Measurements from ENCODE around the gene CTF1.
"Not testable (repeated sequence)": the region's sequence is repeated elsewhere in the genome, so short reads cannot be mapped to it uniquely, and the experiment has no call there.

CTF1 gene

DNA sequence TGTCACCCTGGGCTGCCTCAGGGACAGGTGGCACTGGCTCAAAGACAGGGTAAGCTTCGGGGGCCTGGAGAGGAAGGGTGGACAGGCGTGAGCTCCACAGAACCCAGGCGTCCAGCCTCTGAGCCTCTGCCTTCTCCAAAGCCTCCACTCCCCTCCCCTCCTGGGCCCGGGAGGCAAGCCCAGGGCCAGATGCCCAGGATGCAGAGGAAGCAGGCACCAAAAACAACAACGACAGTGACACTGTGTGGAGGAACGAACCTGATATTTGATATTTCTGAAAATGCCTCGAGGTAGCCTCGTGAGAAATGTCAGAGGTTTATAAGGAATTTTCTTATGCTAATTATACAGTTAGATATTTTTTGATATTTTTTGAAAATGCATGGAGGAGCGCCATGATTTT, 8.5 kb upstream of the CTF1 start:
- H3K4me1 ChIP-seq (ENCODE audit: control insufficient read depth in 1 of 2, insufficient read depth in 2 of 2, low read length in 2 of 2), result peaks cover 6 to 7% of the 10 kb centered on the region in 2 donors
- H3K27ac ChIP-seq (ENCODE audit: low read depth, low read length), result no peak overlapping the region
- peaks cover 16 to 41% of the 10 kb centered on the region in 2 donors for H3K36me3 ChIP-seq (ENCODE audit: control insufficient read depth in 1 of 2, insufficient read depth in 2 of 2, low read length in 2 of 2)
- H3K27me3 ChIP-seq (ENCODE audit: control insufficient read depth in 1 of 2, insufficient read depth in 2 of 2, low read length in 2 of 2), result no peaks in the 10 kb centered on the region
- no peak overlapping the region for H3K4me3 ChIP-seq (ENCODE audit: low read depth in 1 of 2, low read length in 2 of 2)
- no peaks in the 10 kb centered on the region for H3K9me3 ChIP-seq (ENCODE audit: control insufficient read depth in 1 of 2, low read length in 2 of 2)
- H3K9ac ChIP-seq (ENCODE audit: low read depth in 1 of 2, low read length in 2 of 2), result no peak overlapping the region

DNA sequence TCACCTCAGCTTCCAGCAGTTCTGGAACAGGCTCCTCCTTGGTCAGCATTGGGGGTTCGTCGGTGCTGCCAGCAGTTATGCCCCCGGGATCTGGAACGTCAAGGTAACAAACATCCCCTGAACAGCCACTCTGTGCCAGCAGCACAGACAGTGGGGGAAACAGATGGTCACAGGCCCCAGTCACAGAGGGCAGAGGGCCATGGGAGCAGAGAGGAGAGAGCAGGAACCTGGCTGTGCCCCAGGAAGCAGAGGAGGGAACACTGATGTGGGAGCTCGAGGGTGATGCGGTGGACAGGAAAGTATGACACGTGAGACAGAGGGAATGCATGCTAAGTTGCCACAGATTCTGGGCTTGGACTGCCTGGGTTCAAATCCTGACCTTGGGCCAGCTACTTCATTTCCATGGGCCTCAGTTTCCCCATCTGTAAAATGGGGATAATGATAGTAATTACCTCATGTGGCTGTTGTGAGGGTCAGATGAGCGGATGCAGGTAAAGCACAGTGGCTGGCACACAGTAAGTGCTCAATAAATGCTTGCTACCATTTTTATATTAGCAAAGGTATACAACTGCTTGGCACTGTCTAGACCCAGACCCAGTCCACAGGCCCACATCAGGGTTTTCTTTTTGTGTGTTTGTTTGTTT, 7.4 kb upstream of the CTF1 start:
- H3K9ac ChIP-seq (ENCODE audit: low read depth in 1 of 2, low read length in 2 of 2), result no peak overlapping the region
- H3K27ac ChIP-seq (ENCODE audit: low read depth, low read length), result no peak overlapping the region
- H3K4me1 ChIP-seq (ENCODE audit: control insufficient read depth in 1 of 2, insufficient read depth in 2 of 2, low read length in 2 of 2), result peaks cover 8 to 11% of the 10 kb centered on the region in 2 donors
- H3K27me3 ChIP-seq (ENCODE audit: control insufficient read depth in 1 of 2, insufficient read depth in 2 of 2, low read length in 2 of 2), result no peaks in the 10 kb centered on the region
- H3K36me3 ChIP-seq (ENCODE audit: control insufficient read depth in 1 of 2, insufficient read depth in 2 of 2, low read length in 2 of 2), result peaks cover 16 to 41% of the 10 kb centered on the region in 2 donors
- H3K4me3 ChIP-seq (ENCODE audit: low read depth in 1 of 2, low read length in 2 of 2), result no peak overlapping the region
- no peaks in the 10 kb centered on the region for H3K9me3 ChIP-seq (ENCODE audit: control insufficient read depth in 1 of 2, low read length in 2 of 2)

GRCh38 chr16:30889721-30890120, 6.7 kb upstream of the CTF1 start:
- Histone ChIP-seq H3K27ac (ENCODE audit: low read depth, low read length) (no peak overlapping the region), H3K36me3 (ENCODE audit: control insufficient read depth in 1 of 2, insufficient read depth in 2 of 2, low read length in 2 of 2) (peaks cover 16 to 40% of the 10 kb centered on the region in 2 donors), H3K4me3 (ENCODE audit: low read depth in 1 of 2, low read length in 2 of 2) (no peak overlapping the region), H3K27me3 (ENCODE audit: control insufficient read depth in 1 of 2, insufficient read depth in 2 of 2, low read length in 2 of 2) (no peaks in the 10 kb centered on the region), H3K9ac (ENCODE audit: low read depth in 1 of 2, low read length in 2 of 2) (no peak overlapping the region), H3K4me1 (ENCODE audit: control insufficient read depth in 1 of 2, insufficient read depth in 2 of 2, low read length in 2 of 2) (peaks cover 14 to 17% of the 10 kb centered on the region in 2 donors), H3K9me3 (ENCODE audit: control insufficient read depth in 1 of 2, low read length in 2 of 2) (no peaks in the 10 kb centered on the region)

- peaks cover 15 to 27% of the 10 kb centered on the region in 2 donors for H3K36me3 ChIP-seq (ENCODE audit: control insufficient read depth in 1 of 2, insufficient read depth in 2 of 2, low read length in 2 of 2)
Measured at GRCh38 chr16:30891043-30891823, 5.2 kb upstream of the CTF1 start.

GRCh38 chr16:30892670-30893416, 3.6 kb upstream of the CTF1 start:
- Histone ChIP-seq H3K4me1 (ENCODE audit: control insufficient read depth in 1 of 2, insufficient read depth in 2 of 2, low read length in 2 of 2) (peaks cover 27 to 44% of the 10 kb centered on the region in 2 donors), H3K36me3 (ENCODE audit: control insufficient read depth in 1 of 2, insufficient read depth in 2 of 2, low read length in 2 of 2) (peaks cover 10 to 15% of the 10 kb centered on the region in 2 donors), H3K27me3 (ENCODE audit: control insufficient read depth in 1 of 2, insufficient read depth in 2 of 2, low read length in 2 of 2) (no peaks in the 10 kb centered on the region), H3K9ac (ENCODE audit: low read depth in 1 of 2, low read length in 2 of 2) (peak overlapping the region; percentile 96), H3K9me3 (ENCODE audit: control insufficient read depth in 1 of 2, low read length in 2 of 2) (no peaks in the 10 kb centered on the region), H3K27ac (ENCODE audit: low read depth, low read length) (peak overlapping the region; percentile 88), H3K4me3 (ENCODE audit: low read depth in 1 of 2, low read length in 2 of 2) (peak overlapping the region; percentile 91 to 94)

More at GRCh38 chr16:30891043-30891823, 5.2 kb upstream of the CTF1 start:
- not testable (repeated sequence) for H3K9me3 ChIP-seq (ENCODE audit: control insufficient read depth in 1 of 2, low read length in 2 of 2); H3K4me3 ChIP-seq (ENCODE audit: low read depth in 1 of 2, low read length in 2 of 2); H3K27ac ChIP-seq (ENCODE audit: low read depth, low read length); H3K9ac ChIP-seq (ENCODE audit: low read depth in 1 of 2, low read length in 2 of 2); H3K27me3 ChIP-seq (ENCODE audit: control insufficient read depth in 1 of 2, insufficient read depth in 2 of 2, low read length in 2 of 2)
- H3K4me1 ChIP-seq (ENCODE audit: control insufficient read depth in 1 of 2, insufficient read depth in 2 of 2, low read length in 2 of 2), result peaks cover 19 to 32% of the 10 kb centered on the region in 2 donors

- Histone ChIP-seq H3K9ac (ENCODE audit: low read depth in 1 of 2, low read length in 2 of 2) (peak overlapping the region; percentile 96), H3K4me1 (ENCODE audit: control insufficient read depth in 1 of 2, insufficient read depth in 2 of 2, low read length in 2 of 2) (peaks cover 27 to 44% of the 10 kb centered on the region in 2 donors), H3K36me3 (ENCODE audit: control insufficient read depth in 1 of 2, insufficient read depth in 2 of 2, low read length in 2 of 2) (peaks cover 10 to 13% of the 10 kb centered on the region in 2 donors), H3K27ac (ENCODE audit: low read depth, low read length) (peak overlapping the region; percentile 88), H3K27me3 (ENCODE audit: control insufficient read depth in 1 of 2, insufficient read depth in 2 of 2, low read length in 2 of 2) (no peaks in the 10 kb centered on the region), H3K4me3 (ENCODE audit: low read depth in 1 of 2, low read length in 2 of 2) (peak overlapping the region; percentile 91 to 94), H3K9me3 (ENCODE audit: control insufficient read depth in 1 of 2, low read length in 2 of 2) (no peaks in the 10 kb centered on the region)
Measured at GRCh38 chr16:30893417-30893743, 3.0 kb upstream of the CTF1 start.

- peaks cover 27 to 44% of the 10 kb centered on the region in 2 donors for H3K4me1 ChIP-seq (ENCODE audit: control insufficient read depth in 1 of 2, insufficient read depth in 2 of 2, low read length in 2 of 2)
- peak within 1 kb of the TSS; percentile 88 for H3K27ac ChIP-seq (ENCODE audit: low read depth, low read length)
- H3K36me3 ChIP-seq (ENCODE audit: control insufficient read depth in 1 of 2, insufficient read depth in 2 of 2, low read length in 2 of 2), result peaks cover 5 to 8% of the 10 kb centered on the region in 2 donors
- H3K4me3 ChIP-seq (ENCODE audit: low read depth in 1 of 2, low read length in 2 of 2), result peak within 1 kb of the TSS; percentile 91 to 94
- H3K9me3 ChIP-seq (ENCODE audit: control insufficient read depth in 1 of 2, low read length in 2 of 2), result no peaks in the 10 kb centered on the region
- H3K9ac ChIP-seq (ENCODE audit: low read depth in 1 of 2, low read length in 2 of 2), result peak within 1 kb of the TSS; percentile 96
- no peaks in the 10 kb centered on the region for H3K27me3 ChIP-seq (ENCODE audit: control insufficient read depth in 1 of 2, insufficient read depth in 2 of 2, low read length in 2 of 2)
Measured at GRCh38 chr16:30893744-30894539, 2.5 kb upstream of the CTF1 start, which contains the start of gene BCL7C. Gene BCL7C, minus strand, starts transcription at chr16:30894077. Its CDS starts 133 bp downstream, at chr16:30893944.

DNA sequence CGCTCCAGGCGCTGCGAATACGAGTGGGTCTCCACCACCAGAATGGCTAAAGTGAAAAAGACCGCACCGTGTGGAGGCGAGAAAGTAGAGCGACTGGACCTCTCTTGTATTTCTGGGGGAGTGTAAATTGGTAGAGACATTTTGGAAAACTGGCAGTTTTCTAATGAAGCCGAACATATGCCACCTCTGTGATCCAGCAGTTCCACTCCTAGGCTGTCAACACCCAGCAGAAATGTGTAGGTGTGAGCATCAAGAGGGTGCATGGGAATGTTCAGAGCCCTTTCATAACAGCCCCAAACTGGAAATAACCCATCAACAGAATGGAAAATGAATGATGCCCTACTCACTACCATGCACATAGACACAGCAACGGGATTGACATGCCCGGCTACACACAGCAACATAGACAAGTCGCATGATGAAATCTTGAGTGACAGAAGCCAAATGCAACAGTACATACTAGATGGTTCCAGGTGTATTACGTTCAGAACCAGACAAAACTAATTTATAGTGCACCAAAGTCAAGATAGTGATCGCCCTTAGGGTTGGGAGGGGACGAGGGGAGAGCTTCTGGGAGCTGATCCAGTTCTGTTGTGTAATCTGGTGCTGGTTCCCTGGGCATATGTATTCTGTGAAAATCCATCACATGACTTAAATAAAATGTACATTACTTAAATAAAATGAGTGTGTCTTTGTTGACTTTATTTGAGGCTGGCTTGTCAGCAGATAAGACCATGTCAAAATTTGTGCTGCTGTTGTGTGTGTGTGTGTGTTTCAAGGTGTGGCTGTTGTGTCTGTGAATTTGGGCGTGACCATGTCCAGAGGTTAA, 1.7 kb upstream of the CTF1 start:
- H3K27ac ChIP-seq (ENCODE audit: low read depth, low read length), result peak overlapping the region; percentile 71
- H3K27me3 ChIP-seq (ENCODE audit: control insufficient read depth in 1 of 2, insufficient read depth in 2 of 2, low read length in 2 of 2), result no peaks in the 10 kb centered on the region
- H3K4me3 ChIP-seq (ENCODE audit: low read depth in 1 of 2, low read length in 2 of 2), result peak overlapping the region; percentile 72 to 77
- H3K9me3 ChIP-seq (ENCODE audit: control insufficient read depth in 1 of 2, low read length in 2 of 2), result no peaks in the 10 kb centered on the region
- peaks cover 27 to 44% of the 10 kb centered on the region in 2 donors for H3K4me1 ChIP-seq (ENCODE audit: control insufficient read depth in 1 of 2, insufficient read depth in 2 of 2, low read length in 2 of 2)
- peaks cover 2 to 4% of the 10 kb centered on the region in 2 donors for H3K36me3 ChIP-seq (ENCODE audit: control insufficient read depth in 1 of 2, insufficient read depth in 2 of 2, low read length in 2 of 2)
- H3K9ac ChIP-seq (ENCODE audit: low read depth in 1 of 2, low read length in 2 of 2), result peak overlapping the region; percentile 41 to 79
